Endothelial cell of umbilical vein (primary cell): ENCODE results near the gene PMAIP1. TPM values are rescaled to one million over a fixed set of nuclear protein-coding genes. Genes with fewer than 3 reads are reported as not detected.

Source experiments
- BruUV-seq: library from RNA; stranded (reverse); fragments of 400-500 nt; replicated peaks from 2 replicates; lab custom pipeline; 2021; lab: Mats Ljungman, UMichigan
- CTCF ChIA-PET: fragments of 300-600, 350-600 bp; sonication (Branson Sonifier 250); formaldehyde crosslinking; loops from one replicate; lab custom pipeline; 2021; ENCODE audit warnings: antibody characterized with exemption, inconsistent platforms; lab: Charles Lee
- POLR2A ChIA-PET: fragments of 300-600, 350-600 bp; sonication (Branson Sonifier 250); formaldehyde crosslinking; loops from one replicate; lab custom pipeline; 2021; ENCODE audit warnings: antibody characterized with exemption, inconsistent platforms; lab: Charles Lee
- DNase-seq: peaks from one replicate; pipeline ENCODE4 v3.0.0-alpha.2; 2011; ENCODE audit warnings: low read depth, low spot score
- FAIRE-seq: peaks from 2 replicates; lab custom pipeline; 2011; peaks lifted over from hg19 to GRCh38; lab: Jason Lieb, UNC
- H2AFZ ChIP-seq: 2 replicates; pipeline ENCODE4 v1.6.0; 2012; ENCODE audit warnings: low read depth, low read length, control low read depth, inconsistent platforms
- H3K27ac ChIP-seq: 2 replicates; pipeline ENCODE4 v1.5.1; 2011; ENCODE audit warnings: low read depth, mild to moderate bottlenecking, control low read depth, low read length, moderate library complexity; ENCODE audit not compliant: insufficient read depth
- H3K27me3 ChIP-seq, 2 experiments: 2 replicates each; pipeline versions ENCODE4 v1.6.0 to v1.6.1; 2011; ENCODE audit warnings: low read length in 2 of 2, mixed read lengths in 1 of 2; ENCODE audit not compliant: control insufficient read depth in 2 of 2, insufficient read depth in 2 of 2
- H3K36me3 ChIP-seq, 2 experiments: 2 replicates in 1 of 2; 3 replicates in 1 of 2; pipeline ENCODE4 v1.5.1; 2011; ENCODE audit warnings: low read length in 2 of 2, mild to moderate bottlenecking in 1 of 2, moderate library complexity in 1 of 2; ENCODE audit not compliant: control insufficient read depth in 2 of 2, insufficient read depth in 2 of 2; ENCODE audit errors: extremely low read depth in 1 of 2
- H3K4me1 ChIP-seq: 3 replicates; pipeline ENCODE4 v1.5.1; 2011; ENCODE audit warnings: mild to moderate bottlenecking, low read length; ENCODE audit not compliant: control insufficient read depth, insufficient read depth; ENCODE audit errors: extremely low read depth
- H3K4me2 ChIP-seq: 2 replicates; pipeline ENCODE4 v1.6.1; 2011; ENCODE audit warnings: low read length, control low read depth, mixed read lengths; ENCODE audit not compliant: insufficient read depth
- H3K4me3 ChIP-seq, 3 experiments: fragments of 200-600 bp in 1 of 3; sonication (generic), shearing (Covaris generic) in 1 of 3; replicated peaks in 1 of 3; 2 replicates each; pipeline ENCODE4 v1.5.1; 2011 to 2016; ENCODE audit warnings: control low read depth in 3 of 3, low read length in 3 of 3, mild to moderate bottlenecking in 2 of 3, inconsistent platforms in 1 of 3, low read depth in 1 of 3, moderate library complexity in 1 of 3; ENCODE audit not compliant: insufficient read depth in 1 of 3
- H3K79me2 ChIP-seq: 2 replicates; pipeline ENCODE4 v1.6.0; 2012; ENCODE audit warnings: low read length, inconsistent platforms; ENCODE audit not compliant: control insufficient read depth, insufficient read depth
- H3K9ac ChIP-seq: replicated peaks from 2 replicates; pipeline ENCODE3; 2011; ENCODE audit warnings: low read length, control low read depth; ENCODE audit not compliant: insufficient read depth; ENCODE audit errors: extremely low read depth
- H3K9me1 ChIP-seq: replicated peaks from 3 replicates; pipeline ENCODE4 v1.6.0; 2011; ENCODE audit warnings: mild to moderate bottlenecking, low read length; ENCODE audit not compliant: control insufficient read depth, insufficient read depth; ENCODE audit errors: extremely low read depth
- H3K9me3 ChIP-seq: replicated peaks from 2 replicates; pipeline ENCODE4 v1.5.1; 2012; ENCODE audit warnings: low read length, inconsistent platforms; ENCODE audit not compliant: control insufficient read depth, insufficient read depth
- H4K20me1 ChIP-seq: replicated peaks from 2 replicates; pipeline ENCODE3; 2011; ENCODE audit warnings: mild to moderate bottlenecking, low read length; ENCODE audit not compliant: control insufficient read depth, insufficient read depth; ENCODE audit errors: extremely low read depth
- CTCF ChIP-seq, 2 donors: IDR thresholded peaks; 1 replicate in 1 of 2; 2 replicates in 1 of 2; pipeline ENCODE4 v1.5.1; 2011; ENCODE audit warnings: low read length in 2 of 2, mild to moderate bottlenecking in 2 of 2, moderate library complexity in 2 of 2, control low read depth in 1 of 2, inconsistent platforms in 1 of 2, low read depth in 1 of 2; ENCODE audit not compliant: insufficient read depth in 1 of 2; ENCODE audit errors: extremely low read depth in 1 of 2
- EZH2 ChIP-seq: IDR thresholded peaks from 2 replicates; pipeline ENCODE4 v1.6.1; 2012; ENCODE audit warnings: borderline replicate concordance, low read depth, mild to moderate bottlenecking, moderate library complexity, low read length, inconsistent platforms; ENCODE audit not compliant: severe bottlenecking
- GATA2 ChIP-seq: IDR thresholded peaks from 2 replicates; pipeline ENCODE4 v1.7.0; 2011; ENCODE audit warnings: low read depth, mild to moderate bottlenecking, moderate library complexity, mixed read lengths, low read length; ENCODE audit not compliant: insufficient read length, insufficient read depth
- JUN ChIP-seq: IDR thresholded peaks from 2 replicates; pipeline ENCODE4 v1.6.1; 2011; ENCODE audit warnings: borderline replicate concordance, low read depth; ENCODE audit not compliant: insufficient read length, insufficient read depth
- MAX ChIP-seq: IDR thresholded peaks from 2 replicates; pipeline ENCODE4 v1.6.1; 2011; ENCODE audit not compliant: insufficient read depth, insufficient read length
- MYC ChIP-seq: IDR thresholded peaks from one replicate; pipeline ENCODE4 v1.6.1; 2011; ENCODE audit warnings: mild to moderate bottlenecking, low read depth, low read length
- POLR2A ChIP-seq: IDR thresholded peaks from 2 replicates; pipeline ENCODE4 v1.6.1; 2012; ENCODE audit warnings: low read depth, mild to moderate bottlenecking, control low read depth, low read length
- POLR2AphosphoS5 ChIP-seq: IDR thresholded peaks from 2 replicates; pipeline ENCODE4 v1.6.1; 2012; ENCODE audit warnings: low read depth, mild to moderate bottlenecking, control low read depth, low read length, moderate library complexity; ENCODE audit not compliant: insufficient read depth
- dilution Hi-C: fragments of 300-500 bp; cut with MboI; formaldehyde crosslinking; loops from one replicate; pipeline ENCODE4 v1.15.0; 2019; ENCODE audit warnings: low sequenced_read_pairs; ENCODE audit not compliant: extremely low pct_ligation_motif_present
- intact Hi-C: fragments of 100-400 bp; cut with micrococcal nuclease; formaldehyde crosslinking; loops from one replicate; pipeline ENCODE4 v1.10.0; 2022
- polyA plus RNA-seq, 4 experiments: library from polyadenylated mRNA; depleted of rRNA in 3 of 4; stranded (reverse) in 3 of 4; unstranded in 1 of 4; fragments of >200 nt; gene quantifications; 2 replicates each; pipeline versions ENCODE4 v1.2.1 to v1.2.3, GENCODE V29; 2011 to 2012; ENCODE audit warnings: missing spikeins in 1 of 4
- total RNA-seq: library from RNA; stranded (reverse); gene quantifications from 2 replicates; pipeline ENCODE4 v1.2.3, GENCODE V29; 2021

PMAIP1 gene
- total and polyA plus RNA-seq, 2 donors (not counting 3 experiments of a cell fraction or from before 2014, with no cell fraction given), result 7.6 to 11.9 TPM

GRCh38 chr18:59871711-59872362 lies 28.0 kb upstream of the PMAIP1 start:
- peaks cover 0 to 2% of the 10 kb centered on the region in 2 experiments for H3K27me3 ChIP-seq
- H3K79me2 ChIP-seq, result no peaks in the 10 kb centered on the region

More at GRCh38 chr18:59871711-59872362, 28.0 kb upstream of the PMAIP1 start:
- Histone ChIP-seq H3K9me3 (no peaks in the 10 kb centered on the region), H3K36me3 (no peaks in the 10 kb centered on the region), H3K9me1 (no peaks in the 10 kb centered on the region), H3K4me3 (no peak overlapping the region), H3K9ac (no peak overlapping the region), H2AFZ (no peak overlapping the region), H3K27ac (no peak overlapping the region), H3K4me2 (no peak overlapping the region), H4K20me1 (no peaks in the 10 kb centered on the region), H3K4me1 (peaks cover 19% of the 10 kb centered on the region)
- dilution Hi-C loops, result no loop called here
- intact Hi-C loops, result no loop called here
- DNase-seq, result no peak
- no peak for TF ChIP-seq MAX
- TF ChIP-seq MYC, result no peak
- no peak for TF ChIP-seq POLR2AphosphoS5
- no peak for TF ChIP-seq POLR2A
- TF ChIP-seq EZH2, result no peak
- no peak for TF ChIP-seq GATA2
- TF ChIP-seq JUN, result no peak
- TF ChIP-seq CTCF (IDR thresholded peaks at IDR 0.05; ENCODE audit: extremely low read depth in 1 of 2, insufficient read depth in 1 of 2, low read depth in 1 of 2, low read length in 2 of 2), result no peak
- no peak for FAIRE-seq
- POLR2A ChIA-PET, result interaction anchor here (0.6 to 2.6 kb wide), 2 partner anchors 22 to 28 kb away, joined by 3 to 26 read pairs; partner anchors contain the start of gene PMAIP1
- no TSS peak for BruUV-seq
- CTCF ChIA-PET, result interaction anchor here (1.2 to 1.9 kb wide), 3 partner anchors 11 to 175 kb away, joined by 3 to 6 read pairs (median 3); partner anchors contain the start of gene CCBE1
